AG04449 (cell line): Measurements from ENCODE around the gene STARD3.

ENCODE experiments used
- CTCF ChIA-PET: fragments of 350-600 bp; formaldehyde crosslinking; extraction: SDS; loops from one replicate; lab custom pipeline; 2021; ENCODE audit warnings: antibody characterized with exemption; lab: Yijun Ruan, JAX
- POLR2A ChIA-PET: fragments of 400-600, 350-600 bp; formaldehyde crosslinking; extraction: SDS; loops from one replicate; lab custom pipeline; 2020; ENCODE audit warnings: antibody characterized with exemption, inconsistent platforms; lab: Yijun Ruan, JAX
- DNase-seq: peaks from one replicate; pipeline ENCODE4 v3.0.0-alpha.2; 2010; ENCODE audit warnings: low read depth, low spot score
- H3K4me3 ChIP-seq: 2 replicates; pipeline ENCODE4 v1.5.1; 2011; ENCODE audit warnings: low read depth, mild to moderate bottlenecking, control low read depth, low read length
- TF ChIP-seq, protein P1 (sequence below): IDR thresholded peaks from one replicate; pipeline ENCODE4 v1.5.1; 2011; ENCODE audit warnings: mild to moderate bottlenecking, moderate library complexity, low read length, control low read depth, inconsistent platforms; ENCODE audit not compliant: insufficient read depth; ENCODE audit errors: missing control alignments

The STARD3 gene

DNA sequence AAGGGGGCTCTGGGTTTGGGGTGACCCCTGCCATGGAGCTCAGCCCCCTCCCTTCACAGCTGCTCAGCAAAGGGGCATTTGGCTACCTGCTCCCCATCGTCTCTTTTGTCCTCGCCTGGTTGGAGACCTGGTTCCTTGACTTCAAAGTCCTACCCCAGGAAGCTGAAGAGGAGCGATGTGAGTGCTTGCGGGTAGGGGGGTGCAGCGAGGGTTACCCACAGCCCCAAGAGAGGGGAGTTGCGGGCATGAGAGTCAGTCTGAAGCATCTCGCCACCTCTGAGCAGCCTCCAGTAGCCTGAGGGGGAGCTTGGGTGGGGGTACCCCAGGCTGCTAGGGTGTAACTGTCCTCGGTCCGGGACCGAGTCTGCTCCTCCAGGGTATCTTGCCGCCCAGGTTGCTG, 21.4 kb downstream of the STARD3 start:
- POLR2A ChIA-PET: no interaction called here

GRCh38 chr17:39658760-39659159, 21.8 kb downstream of the STARD3 start:
- POLR2A ChIA-PET: no interaction called here
- no peak for DNase-seq
- TF ChIP-seq, protein P1, sequence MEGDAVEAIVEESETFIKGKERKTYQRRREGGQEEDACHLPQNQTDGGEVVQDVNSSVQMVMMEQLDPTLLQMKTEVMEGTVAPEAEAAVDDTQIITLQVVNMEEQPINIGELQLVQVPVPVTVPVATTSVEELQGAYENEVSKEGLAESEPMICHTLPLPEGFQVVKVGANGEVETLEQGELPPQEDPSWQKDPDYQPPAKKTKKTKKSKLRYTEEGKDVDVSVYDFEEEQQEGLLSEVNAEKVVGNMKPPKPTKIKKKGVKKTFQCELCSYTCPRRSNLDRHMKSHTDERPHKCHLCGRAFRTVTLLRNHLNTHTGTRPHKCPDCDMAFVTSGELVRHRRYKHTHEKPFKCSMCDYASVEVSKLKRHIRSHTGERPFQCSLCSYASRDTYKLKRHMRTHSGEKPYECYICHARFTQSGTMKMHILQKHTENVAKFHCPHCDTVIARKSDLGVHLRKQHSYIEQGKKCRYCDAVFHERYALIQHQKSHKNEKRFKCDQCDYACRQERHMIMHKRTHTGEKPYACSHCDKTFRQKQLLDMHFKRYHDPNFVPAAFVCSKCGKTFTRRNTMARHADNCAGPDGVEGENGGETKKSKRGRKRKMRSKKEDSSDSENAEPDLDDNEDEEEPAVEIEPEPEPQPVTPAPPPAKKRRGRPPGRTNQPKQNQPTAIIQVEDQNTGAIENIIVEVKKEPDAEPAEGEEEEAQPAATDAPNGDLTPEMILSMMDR: no peak
- CTCF ChIA-PET: interaction anchor here (1.1 to 8.5 kb wide), 2 partner anchors 10 to 23 kb away, joined by 3 to 111 read pairs; partner anchors contain the start of genes PNMT and TCAP
- no peak overlapping the region for H3K4me3 ChIP-seq

More for the DNA sequence above, 21.4 kb downstream of the STARD3 start:
- no peak overlapping the region for H3K4me3 ChIP-seq
- TF ChIP-seq, protein P1: no peak
- CTCF ChIA-PET: interaction anchor here (1.1 to 8.5 kb wide), 2 partner anchors 11 to 23 kb away, joined by 3 to 111 read pairs; partner anchors contain the start of genes PNMT and TCAP
- no peak for DNase-seq

DNA sequence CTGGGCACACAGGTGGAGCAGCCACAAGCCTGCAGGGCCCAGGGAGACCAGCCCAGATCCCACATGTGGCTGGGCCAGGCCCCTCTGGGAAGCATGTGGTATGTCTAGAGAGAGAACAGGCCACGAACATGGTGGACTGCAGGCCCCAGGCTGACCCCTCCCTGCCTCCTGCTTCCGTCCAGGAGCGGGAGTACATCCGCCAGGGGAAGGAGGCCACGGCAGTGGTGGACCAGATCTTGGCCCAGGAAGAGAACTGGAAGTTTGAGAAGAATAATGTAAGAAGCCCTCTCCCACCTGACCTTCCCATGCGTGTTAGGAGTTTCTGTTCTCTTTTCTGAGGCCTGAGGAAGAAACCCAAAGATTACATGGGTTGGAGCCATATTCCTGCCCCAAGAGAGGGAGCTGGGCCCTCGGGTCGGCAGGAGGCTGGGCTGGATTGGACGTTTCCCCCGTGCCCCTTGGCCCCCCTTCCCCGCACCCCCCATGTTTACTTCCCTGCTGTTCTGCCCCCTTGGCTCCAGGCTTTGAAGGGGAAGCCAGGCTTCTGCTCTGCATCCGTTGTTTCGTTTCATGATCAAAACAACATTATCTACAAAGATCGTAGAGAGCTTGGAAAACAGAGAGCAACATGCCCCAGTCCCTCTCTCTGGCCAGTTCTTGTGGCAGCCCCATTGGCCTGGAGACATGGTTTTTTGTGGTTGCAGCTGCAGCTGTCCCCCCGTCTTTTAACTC, 22.5 kb downstream of the STARD3 start:
- DNase-seq: no peak
- TF ChIP-seq, protein P1: no peak
- POLR2A ChIA-PET: no interaction called here
- no peak overlapping the region for H3K4me3 ChIP-seq
- CTCF ChIA-PET: interaction anchor here (0.7 to 1.4 kb wide), 4 partner anchors 9 to 39 kb away, joined by 3 to 8 read pairs (median 4); partner anchors contain the start of gene PNMT

DNA sequence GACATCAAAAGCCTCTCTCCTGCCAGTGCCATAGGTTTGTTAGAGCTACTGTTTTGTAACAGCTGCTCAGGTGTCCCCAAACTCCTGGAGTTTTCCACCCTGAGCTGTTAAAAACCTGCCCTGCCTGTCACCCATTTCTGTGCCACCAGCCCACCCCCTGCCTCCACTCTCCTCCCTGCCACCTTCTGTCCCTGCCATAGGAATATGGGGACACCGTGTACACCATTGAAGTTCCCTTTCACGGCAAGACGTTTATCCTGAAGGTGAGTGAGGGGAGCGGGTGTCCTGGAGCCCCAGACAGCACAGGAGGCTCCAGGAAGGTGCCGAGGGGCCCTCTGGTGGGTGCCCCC, 23.0 kb downstream of the STARD3 start:
- DNase-seq: no peak
- H3K4me3 ChIP-seq: no peak overlapping the region
- CTCF ChIA-PET: interaction anchor here (0.7 to 1.4 kb wide), 4 partner anchors 9 to 39 kb away, joined by 3 to 8 read pairs (median 4); partner anchors contain the start of gene PNMT
- TF ChIP-seq, protein P1: no peak
- POLR2A ChIA-PET: no interaction called here

- TF ChIP-seq, protein P1: no peak
- ChIA-PET POLR2A (no interaction called here), CTCF (interaction anchor here (1.2 to 1.5 kb wide), 4 partner anchors 8 to 39 kb away, joined by 4 to 8 read pairs (median 6); partner anchors contain the start of gene PNMT)
- no peak overlapping the region for H3K4me3 ChIP-seq
- no peak for DNase-seq
Measured at GRCh38 chr17:39660397-39661385, 23.7 kb downstream of the STARD3 start.
